ENCODE measurements around the gene SNAPC5. TPM values are rescaled to one million over a fixed set of nuclear protein-coding genes. Genes with fewer than 3 reads are reported as not detected.

Gene SNAPC5
- total and polyA plus RNA-seq, 2 of the 8 experiments (the other 6 are each of a cell fraction or from before 2014, with no cell fraction given) = 18.7 to 23.1 TPM

- TF ChIP-seq CHD7 (IDR thresholded peaks at IDR 0.05; ENCODE audit: insufficient replicate concordance, low read length) = no peak
- no peak for TF ChIP-seq TAF7 (optimal IDR thresholded peaks at IDR 0.05; ENCODE audit: borderline replicate concordance, low read depth, low read length)
- TF ChIP-seq E2F6 (IDR thresholded peaks at IDR 0.05) = no peak
- TF ChIP-seq TBP (IDR thresholded peaks at IDR 0.05; ENCODE audit: low read depth, low read length) = no peak
- no peak for TF ChIP-seq KDM5A (IDR thresholded peaks at IDR 0.05; ENCODE audit: low read length)
- no peak for TF ChIP-seq ASH2L (IDR thresholded peaks at IDR 0.05; ENCODE audit: low read length)
- TF ChIP-seq SP1 (IDR thresholded peaks at IDR 0.05; ENCODE audit: low read depth, low read length) = no peak
These were observed 10.8 kb upstream of the SNAPC5 start (continued) for GRCh38 chr15:66508293-66508883.
